Naive B cell (primary cell): ENCODE measurements around the gene KLF8. TPM values are rescaled to one million over a fixed set of nuclear protein-coding genes. Genes with fewer than 3 reads are reported as not detected.

Experiments
- ATAC-seq, 2 donors: fragments of 150-1000 bp; cut with Tn5 transposase; 2 replicates each; pipeline ENCODE4 v1.10.0; 2021; ENCODE audit warnings: low read depth in 2 of 2, mild to moderate bottlenecking in 2 of 2, moderate library complexity in 2 of 2
- DNase-seq: peaks from one replicate; pipeline ENCODE4 v3.0.0; 2022
- H3K27ac Mint-ChIP-seq, 6 donors: one replicate each; pipeline ENCODE4 v1.8.0; 2020 to 2022; ENCODE audit warnings: mild to moderate bottlenecking in 6 of 6, mixed read lengths in 6 of 6, moderate library complexity in 5 of 6, inconsistent platforms in 2 of 6
- H3K27me3 Mint-ChIP-seq, 3 donors: one replicate each; pipeline ENCODE4 v1.8.0; 2021 to 2022; ENCODE audit warnings: mixed read lengths in 3 of 3, mild to moderate bottlenecking in 1 of 3
- H3K36me3 Mint-ChIP-seq, 2 donors: one replicate each; pipeline ENCODE4 v1.8.0; 2020 to 2022; ENCODE audit warnings: mixed read lengths in 2 of 2, inconsistent platforms in 1 of 2, mild to moderate bottlenecking in 1 of 2
- H3K4me1 Mint-ChIP-seq, 3 donors: one replicate each; pipeline ENCODE4 v1.8.0; 2020 to 2022; ENCODE audit warnings: mixed read lengths in 3 of 3, inconsistent platforms in 1 of 3, mild to moderate bottlenecking in 1 of 3, moderate library complexity in 1 of 3
- H3K4me3 Mint-ChIP-seq, 8 donors: one replicate each; pipeline ENCODE4 v1.8.0; 2020 to 2022; ENCODE audit warnings: mild to moderate bottlenecking in 8 of 8, mixed read lengths in 8 of 8, moderate library complexity in 8 of 8, inconsistent platforms in 2 of 8
- H3K9me3 Mint-ChIP-seq, 7 donors: one replicate each; pipeline ENCODE4 v1.8.0; 2020 to 2022; ENCODE audit warnings: mixed read lengths in 7 of 7, mild to moderate bottlenecking in 5 of 7, inconsistent platforms in 2 of 7, moderate library complexity in 1 of 7
- polyA plus RNA-seq, 6 donors: library from polyadenylated mRNA; unstranded; fragments of 300-500 nt; fragmentation: Illumina TruSeq; gene quantifications; one replicate each; pipeline ENCODE4 v1.2.3, GENCODE V29; 2021; ENCODE audit warnings: low read depth in 6 of 6

Gene KLF8
- polyA plus RNA-seq, 6 donors from 2014 or later: 6.8 to 20.7 (median 12.6) TPM

GRCh38 chrX:56253832-56254703, 21.9 kb downstream of the KLF8 start:
- peaks cover 0 to 7% (median 0%) of the 10 kb centered on the region in 3 donors for H3K4me1 Mint-ChIP-seq
- ATAC-seq (no peak), DNase-seq (no peak)
- H3K27me3 Mint-ChIP-seq: peaks cover 0 to 4% (median 0%) of the 10 kb centered on the region in 3 donors
- no peak overlapping the region for H3K27ac Mint-ChIP-seq
- H3K4me3 Mint-ChIP-seq: no peak overlapping the region
- H3K36me3 Mint-ChIP-seq: peaks cover 2 to 5% of the 10 kb centered on the region in 2 donors
- no peaks in the 10 kb centered on the region for H3K9me3 Mint-ChIP-seq

GRCh38 chrX:56268888-56269287, 36.7 kb downstream of the KLF8 start:
- Mint-ChIP-seq H3K36me3 (peaks cover 0 to 14% of the 10 kb centered on the region in 2 donors), H3K9me3 (peaks cover 0 to 1% (median 0%) of the 10 kb centered on the region in 7 donors), H3K27ac (peak overlapping the region in 1 of 6 donors; percentile 5), H3K4me1 (no peaks in the 10 kb centered on the region), H3K27me3 (no peaks in the 10 kb centered on the region), H3K4me3 (no peak overlapping the region)
- ATAC-seq (no peak), DNase-seq (no peak)

GRCh38 chrX:56278692-56279091, 46.5 kb downstream of the KLF8 start:
- H3K27ac Mint-ChIP-seq: no peak overlapping the region
- H3K9me3 Mint-ChIP-seq: peaks cover 0 to 2% (median 0%) of the 10 kb centered on the region in 7 donors
- no peaks in the 10 kb centered on the region for H3K27me3 Mint-ChIP-seq
- H3K36me3 Mint-ChIP-seq: no peaks in the 10 kb centered on the region
- no peaks in the 10 kb centered on the region for H3K4me1 Mint-ChIP-seq
- H3K4me3 Mint-ChIP-seq: no peak overlapping the region
- DNase-seq (no peak), ATAC-seq (no peak)

- Mint-ChIP-seq H3K4me1 (no peaks in the 10 kb centered on the region), H3K27ac (no peak overlapping the region), H3K36me3 (peaks cover 0 to 7% of the 10 kb centered on the region in 2 donors), H3K4me3 (no peak overlapping the region), H3K27me3 (no peaks in the 10 kb centered on the region), H3K9me3 (peaks cover 0 to 2% (median 0%) of the 10 kb centered on the region in 7 donors)
- no peak for DNase-seq
- no peak for ATAC-seq
Measured at GRCh38 chrX:56279863-56280262, 47.7 kb downstream of the KLF8 start.

GRCh38 chrX:56281789-56282188, 49.6 kb downstream of the KLF8 start:
- Mint-ChIP-seq H3K27ac (peak overlapping the region in 2 of 6 donors; percentile 9 to 74), H3K9me3 (no peaks in the 10 kb centered on the region), H3K36me3 (peaks cover 3 to 7% of the 10 kb centered on the region in 2 donors), H3K27me3 (no peaks in the 10 kb centered on the region), H3K4me3 (no peak overlapping the region), H3K4me1 (no peaks in the 10 kb centered on the region)
- ATAC-seq: no peak
- DNase-seq: no peak

GRCh38 chrX:56284269-56284668, 52.1 kb downstream of the KLF8 start:
- Mint-ChIP-seq H3K4me1 (no peaks in the 10 kb centered on the region), H3K27me3 (no peaks in the 10 kb centered on the region), H3K36me3 (peaks cover 13 to 14% of the 10 kb centered on the region in 2 donors), H3K9me3 (peaks cover 0 to 3% (median 0%) of the 10 kb centered on the region in 7 donors), H3K27ac (no peak overlapping the region), H3K4me3 (no peak overlapping the region)
- DNase-seq (no peak), ATAC-seq (no peak)

GRCh38 chrX:56288608-56289007, 56.5 kb downstream of the KLF8 start:
- ATAC-seq: no peak
- H3K36me3 Mint-ChIP-seq: peaks cover 23% of the 10 kb centered on the region in 2 donors
- H3K4me1 Mint-ChIP-seq: no peaks in the 10 kb centered on the region
- no peak for DNase-seq
- H3K4me3 Mint-ChIP-seq: no peak overlapping the region
- H3K27me3 Mint-ChIP-seq: no peaks in the 10 kb centered on the region
- no peak overlapping the region for H3K27ac Mint-ChIP-seq
- H3K9me3 Mint-ChIP-seq: peaks cover 0 to 11% (median 7%) of the 10 kb centered on the region in 7 donors

- Mint-ChIP-seq H3K4me1 (no peaks in the 10 kb centered on the region), H3K9me3 (peaks cover 3 to 14% (median 7%) of the 10 kb centered on the region in 7 donors), H3K27ac (no peak overlapping the region), H3K4me3 (no peak overlapping the region), H3K36me3 (peaks cover 21 to 23% of the 10 kb centered on the region in 2 donors), H3K27me3 (no peaks in the 10 kb centered on the region)
- ATAC-seq (no peak), DNase-seq (no peak)
Measured at GRCh38 chrX:56289449-56289848, 57.3 kb downstream of the KLF8 start.

GRCh38 chrX:56308726-56309125, 76.6 kb downstream of the KLF8 start:
- ATAC-seq (no peak), DNase-seq (no peak)
- Mint-ChIP-seq H3K4me3 (no peak overlapping the region), H3K27ac (no peak overlapping the region), H3K9me3 (peaks cover 0 to 20% (median 13%) of the 10 kb centered on the region in 7 donors), H3K36me3 (peaks cover 10 to 37% of the 10 kb centered on the region in 2 donors), H3K4me1 (no peaks in the 10 kb centered on the region), H3K27me3 (no peaks in the 10 kb centered on the region)

GRCh38 chrX:56309881-56310280, 77.7 kb downstream of the KLF8 start:
- Mint-ChIP-seq H3K27me3 (no peaks in the 10 kb centered on the region), H3K4me3 (no peak overlapping the region), H3K4me1 (no peaks in the 10 kb centered on the region), H3K36me3 (peaks cover 10 to 37% of the 10 kb centered on the region in 2 donors), H3K27ac (peak overlapping the region in 1 of 6 donors; percentile 44), H3K9me3 (peaks cover 0 to 20% (median 11%) of the 10 kb centered on the region in 7 donors)
- DNase-seq (no peak), ATAC-seq (no peak)

GRCh38 chrX:56310581-56310980, 78.4 kb downstream of the KLF8 start:
- no peaks in the 10 kb centered on the region for H3K4me1 Mint-ChIP-seq
- ATAC-seq: no peak
- peaks cover 10 to 34% of the 10 kb centered on the region in 2 donors for H3K36me3 Mint-ChIP-seq
- H3K4me3 Mint-ChIP-seq: no peak overlapping the region
- no peaks in the 10 kb centered on the region for H3K27me3 Mint-ChIP-seq
- no peak for DNase-seq
- H3K9me3 Mint-ChIP-seq: peaks cover 0 to 17% (median 11%) of the 10 kb centered on the region in 7 donors
- no peak overlapping the region for H3K27ac Mint-ChIP-seq

- Mint-ChIP-seq H3K27ac (no peak overlapping the region), H3K36me3 (peaks cover 4 to 16% of the 10 kb centered on the region in 2 donors), H3K4me1 (no peaks in the 10 kb centered on the region), H3K9me3 (peaks cover 0 to 4% (median 0%) of the 10 kb centered on the region in 7 donors), H3K4me3 (no peak overlapping the region), H3K27me3 (no peaks in the 10 kb centered on the region)
- ATAC-seq: no peak
- DNase-seq: no peak
Measured at GRCh38 chrX:56313308-56313707, 81.2 kb downstream of the KLF8 start.

GRCh38 chrX:56314334-56314733, 82.2 kb downstream of the KLF8 start:
- no peak for ATAC-seq
- Mint-ChIP-seq H3K4me3 (no peak overlapping the region), H3K4me1 (no peaks in the 10 kb centered on the region), H3K9me3 (peaks cover 0 to 1% (median under 1%) of the 10 kb centered on the region in 7 donors), H3K36me3 (peaks cover 0 to 10% of the 10 kb centered on the region in 2 donors), H3K27ac (no peak overlapping the region), H3K27me3 (no peaks in the 10 kb centered on the region)
- no peak for DNase-seq

GRCh38 chrX:56318076-56318475, 85.9 kb downstream of the KLF8 start:
- H3K27ac Mint-ChIP-seq: no peak overlapping the region
- H3K9me3 Mint-ChIP-seq: peaks cover 2 to 27% (median 14%) of the 10 kb centered on the region in 7 donors
- no peak overlapping the region for H3K4me3 Mint-ChIP-seq
- DNase-seq: no peak
- no peaks in the 10 kb centered on the region for H3K4me1 Mint-ChIP-seq
- H3K36me3 Mint-ChIP-seq: no peaks in the 10 kb centered on the region
- ATAC-seq: no peak
- H3K27me3 Mint-ChIP-seq: peaks cover 0 to 6% (median 0%) of the 10 kb centered on the region in 3 donors
